RWPE1 (cell line): Measurements from ENCODE around the gene USP38.

ENCODE experiments used
- CTCF ChIA-PET: fragments of 350-600 bp; sonication (Branson Sonifier 250); formaldehyde crosslinking; extraction: SDS; loops from one replicate; lab custom pipeline; 2021; lab: Yijun Ruan, JAX
- POLR2A ChIA-PET: fragments of 400-600 bp; formaldehyde crosslinking; extraction: SDS; loops from one replicate; lab custom pipeline; 2020; ENCODE audit warnings: antibody characterized with exemption; ENCODE audit not compliant: low non-redundant PET; lab: Yijun Ruan, JAX
- DNase-seq: peaks from one replicate; pipeline ENCODE4 v3.0.0; 2012; ENCODE audit warnings: low spot score
- H3K27ac ChIP-seq: fragments of 450-650 bp; 2 replicates; pipeline ENCODE4 v1.5.1; 2017
- TF ChIP-seq, protein P1 (sequence below): fragments of 450-650 bp; conservative IDR thresholded peaks from 2 replicates; pipeline ENCODE4 v1.5.1; 2017; ENCODE audit warnings: low read depth, mild to moderate bottlenecking

Gene USP38

DNA sequence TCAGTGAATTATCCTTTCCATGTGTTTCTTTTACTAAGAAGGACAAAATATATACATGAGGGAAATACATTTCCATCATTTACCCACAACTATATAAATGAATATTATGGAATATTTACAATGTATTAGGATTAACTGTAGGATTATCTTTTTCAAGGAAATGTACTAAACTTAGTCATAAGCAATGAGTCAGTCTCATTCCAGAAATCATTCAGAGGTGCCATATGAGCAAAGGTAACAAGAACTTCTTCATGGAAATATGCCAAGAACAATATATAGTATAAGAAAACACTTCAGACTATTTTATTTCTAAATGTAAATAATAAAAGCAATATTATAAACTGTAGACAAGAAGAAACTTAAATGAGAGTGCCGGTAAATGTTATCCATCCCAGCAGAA lies 67.1 kb downstream of the USP38 start:
- no peak overlapping the region for H3K27ac ChIP-seq
- TF ChIP-seq, protein P1, sequence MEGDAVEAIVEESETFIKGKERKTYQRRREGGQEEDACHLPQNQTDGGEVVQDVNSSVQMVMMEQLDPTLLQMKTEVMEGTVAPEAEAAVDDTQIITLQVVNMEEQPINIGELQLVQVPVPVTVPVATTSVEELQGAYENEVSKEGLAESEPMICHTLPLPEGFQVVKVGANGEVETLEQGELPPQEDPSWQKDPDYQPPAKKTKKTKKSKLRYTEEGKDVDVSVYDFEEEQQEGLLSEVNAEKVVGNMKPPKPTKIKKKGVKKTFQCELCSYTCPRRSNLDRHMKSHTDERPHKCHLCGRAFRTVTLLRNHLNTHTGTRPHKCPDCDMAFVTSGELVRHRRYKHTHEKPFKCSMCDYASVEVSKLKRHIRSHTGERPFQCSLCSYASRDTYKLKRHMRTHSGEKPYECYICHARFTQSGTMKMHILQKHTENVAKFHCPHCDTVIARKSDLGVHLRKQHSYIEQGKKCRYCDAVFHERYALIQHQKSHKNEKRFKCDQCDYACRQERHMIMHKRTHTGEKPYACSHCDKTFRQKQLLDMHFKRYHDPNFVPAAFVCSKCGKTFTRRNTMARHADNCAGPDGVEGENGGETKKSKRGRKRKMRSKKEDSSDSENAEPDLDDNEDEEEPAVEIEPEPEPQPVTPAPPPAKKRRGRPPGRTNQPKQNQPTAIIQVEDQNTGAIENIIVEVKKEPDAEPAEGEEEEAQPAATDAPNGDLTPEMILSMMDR: no peak
- CTCF ChIA-PET: no interaction called here
- POLR2A ChIA-PET: no interaction called here
- DNase-seq: peak; percentile 68

DNA sequence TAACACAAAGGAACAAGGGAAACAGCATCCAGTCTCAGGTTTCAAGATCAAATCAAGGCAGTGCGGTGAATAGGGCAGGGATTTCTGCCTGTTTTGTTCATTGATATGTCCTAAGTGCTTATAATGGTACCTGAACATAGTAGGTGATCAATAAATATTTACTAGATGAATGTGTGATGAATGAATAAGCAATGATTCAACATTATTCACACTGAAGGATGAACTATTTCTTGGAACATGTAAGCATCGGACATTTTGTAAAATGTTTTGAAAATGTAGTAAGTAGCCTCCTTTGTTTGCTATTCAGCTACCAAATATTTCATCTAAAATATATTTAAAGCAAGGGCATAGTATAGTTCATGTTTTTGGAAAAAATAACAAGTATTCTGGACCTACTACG lies 67.8 kb downstream of the USP38 start:
- no peak overlapping the region for H3K27ac ChIP-seq
- peak; percentile 8 for DNase-seq
- ChIA-PET POLR2A (no interaction called here), CTCF (no interaction called here)
- TF ChIP-seq, protein P1: no peak

DNA sequence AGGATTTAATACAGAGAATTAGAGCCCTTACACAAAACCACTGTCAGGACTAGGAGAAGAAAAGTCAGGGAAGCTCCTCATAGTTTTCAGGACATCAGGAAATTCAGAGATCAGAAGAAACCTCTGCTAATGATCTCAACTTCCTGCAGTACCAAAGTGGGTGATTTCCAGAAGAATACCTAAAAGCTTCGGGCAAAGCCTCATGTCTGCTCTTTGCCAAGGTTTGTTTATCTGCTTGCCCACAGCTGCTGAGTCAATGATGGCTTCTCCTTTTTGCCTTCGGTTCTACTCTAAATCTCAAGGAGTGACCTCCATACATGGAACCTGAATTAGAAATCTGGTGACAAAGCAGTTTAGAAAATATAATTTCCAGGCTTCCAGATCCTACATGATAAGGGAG lies 68.4 kb downstream of the USP38 start:
- POLR2A ChIA-PET: no interaction called here
- CTCF ChIA-PET: no interaction called here
- no peak for DNase-seq
- no peak overlapping the region for H3K27ac ChIP-seq
- TF ChIP-seq, protein P1: no peak

DNA sequence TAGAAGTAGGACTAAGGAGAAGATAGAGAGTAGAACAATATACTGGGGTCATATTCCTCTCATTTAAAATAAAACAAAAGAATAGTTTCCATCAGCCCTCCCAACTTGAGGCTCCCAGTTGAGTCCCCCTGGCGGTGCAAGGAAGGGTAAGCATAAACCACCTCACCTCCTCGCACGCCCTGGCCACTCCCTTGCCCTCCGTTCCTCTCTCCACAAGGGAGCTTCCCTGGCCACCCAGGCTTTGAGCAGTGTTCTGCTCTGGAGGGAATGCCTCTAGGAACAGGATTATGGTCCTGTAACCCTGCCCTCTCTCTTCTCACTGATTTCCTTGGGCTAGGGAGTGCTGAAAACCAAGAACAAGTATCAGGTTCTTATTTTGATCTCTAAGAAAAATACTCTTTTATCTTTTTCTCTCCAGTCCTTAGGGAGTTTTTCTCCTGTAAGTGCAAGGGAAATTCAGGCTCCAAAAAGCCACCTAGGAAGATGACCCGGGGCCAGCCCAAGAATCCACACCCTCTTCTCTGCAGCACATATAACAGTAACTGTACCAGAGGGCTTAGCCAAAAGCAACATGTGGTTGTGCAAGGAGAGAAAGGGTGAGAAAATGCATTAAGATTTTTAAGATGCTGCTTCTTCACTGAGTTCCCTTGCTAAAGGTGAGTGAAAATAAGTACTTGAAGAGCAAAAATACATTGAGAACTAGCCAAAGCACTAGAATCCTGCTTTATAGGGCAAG lies 69.9 kb downstream of the USP38 start:
- TF ChIP-seq, protein P1: no peak
- ChIA-PET POLR2A (no interaction called here), CTCF (interaction anchor here (0.6 kb wide), 1 partner anchor 121 kb away, joined by 4 read pairs; no protein-coding TSS in a partner anchor)
- H3K27ac ChIP-seq: no peak overlapping the region
- no peak for DNase-seq

DNA sequence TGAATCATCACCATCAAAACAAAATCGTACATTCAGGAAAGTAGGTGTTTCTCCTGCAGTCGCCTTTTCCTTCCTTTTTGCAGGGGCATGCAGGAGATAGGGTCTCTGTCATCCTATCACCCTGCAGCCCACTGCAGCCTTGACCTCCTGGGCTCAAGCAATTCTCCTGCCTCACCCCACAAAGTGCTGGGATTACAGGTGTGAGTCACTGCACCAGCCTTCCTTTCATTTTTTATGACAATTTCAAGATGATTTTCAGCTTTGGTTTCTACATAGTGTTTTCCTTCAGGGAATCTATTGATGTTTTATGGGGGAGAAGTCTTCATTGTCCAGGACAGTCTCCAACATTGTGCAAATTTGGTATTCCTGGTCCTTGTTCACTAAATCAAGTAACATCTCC lies 71.7 kb downstream of the USP38 start:
- ChIA-PET POLR2A (no interaction called here), CTCF (interaction anchor here (0.6 kb wide), 1 partner anchor 113 kb away, joined by 3 read pairs; no protein-coding TSS in a partner anchor)
- H3K27ac ChIP-seq: no peak overlapping the region
- DNase-seq: no peak
- TF ChIP-seq, protein P1: no peak

DNA sequence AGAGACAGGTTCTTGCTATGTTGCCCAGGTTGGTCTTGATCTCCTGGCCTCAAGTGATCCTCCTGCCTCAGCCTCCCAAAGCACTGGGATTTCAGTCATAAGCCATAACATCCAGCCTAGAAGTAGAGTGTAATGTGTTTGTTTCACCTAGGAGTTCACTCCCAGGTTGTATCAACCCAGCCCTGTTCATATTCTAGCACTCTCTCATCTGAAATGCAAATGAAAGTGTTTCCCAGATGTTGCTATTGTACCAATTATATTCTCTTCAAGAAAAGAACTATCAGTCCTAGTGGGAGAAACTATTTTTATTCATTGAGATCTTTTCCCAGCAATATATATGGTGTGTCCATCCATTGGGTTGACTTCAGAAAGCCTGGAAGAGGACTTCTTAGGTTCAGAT lies 72.6 kb downstream of the USP38 start:
- no peak for DNase-seq
- H3K27ac ChIP-seq: no peak overlapping the region
- ChIA-PET CTCF (interaction anchor here (0.6 kb wide), 1 partner anchor 113 kb away, joined by 3 read pairs; no protein-coding TSS in a partner anchor), POLR2A (no interaction called here)
- TF ChIP-seq, protein P1: no peak
